SKM-1 (cell line): ENCODE results near the gene NRN1L.

ENCODE experiments used
- DNase-seq: peaks from one replicate; lab custom pipeline; 2025; ENCODE audit not compliant: unreplicated experiment; lab: John Stamatoyannopoulos, UW

Gene NRN1L

GRCh38 chr16:67934306-67935100, 49.8 kb downstream of the NRN1L start:
- DNase-seq, result no peak

GRCh38 chr16:67935101-67935401, 50.4 kb downstream of the NRN1L start:
- no peak for DNase-seq

GRCh38 chr16:67935402-67936123, 50.9 kb downstream of the NRN1L start:
- peak; percentile 93 for DNase-seq
